Measurements from ENCODE around the gene TMEM127.

TMEM127 gene

GRCh38 chr2:96203130-96204028 lies 62.4 kb downstream of the TMEM127 start:
- no peak for DNase-seq

DNA sequence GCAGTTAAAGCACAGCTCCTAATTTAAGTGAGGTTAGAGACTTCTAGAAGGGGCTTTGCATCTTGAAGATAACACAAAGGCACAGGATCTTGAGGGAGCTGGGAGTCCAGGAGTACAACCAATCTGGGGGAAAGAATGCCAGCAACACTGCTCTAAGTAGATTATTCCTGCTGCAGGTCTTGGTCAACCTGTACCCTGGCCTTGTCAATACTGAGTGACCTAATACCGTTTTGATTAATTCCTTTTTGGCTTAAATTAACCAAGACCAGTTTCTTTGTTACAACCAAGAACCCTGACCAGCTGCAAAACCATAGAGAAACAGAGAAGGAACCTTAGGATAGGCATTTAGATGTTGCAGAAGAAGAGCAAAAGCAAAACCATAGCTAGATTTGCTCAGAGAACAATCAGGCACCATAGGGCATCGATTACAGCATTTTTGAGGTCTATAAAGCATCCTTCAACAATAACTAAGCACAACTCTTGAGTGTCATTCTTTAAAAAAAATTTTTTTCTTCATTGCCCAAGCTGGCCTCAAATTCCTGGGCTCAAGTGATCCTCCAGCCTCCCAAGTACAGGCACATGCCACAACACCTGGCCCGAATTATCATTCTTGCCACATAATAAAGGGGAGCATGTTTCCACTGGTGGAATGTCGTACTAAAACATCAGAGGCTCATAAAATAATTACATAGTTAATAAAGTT lies 63.5 kb downstream of the TMEM127 start:
- no peak for DNase-seq

- no peak for DNase-seq
These were observed 64.5 kb downstream of the TMEM127 start for GRCh38 chr2:96201338-96201737.

- no peak for DNase-seq
These were observed 66.9 kb downstream of the TMEM127 start for GRCh38 chr2:96198921-96199320.
